BLaER1 treated with 17β-estradiol and CSF1 and Interleukin-3, amounts not matched to agents 10 nM and 100 nM (cell line): ENCODE measurements around the gene EFNB1.

Experiments used
- H3K27ac ChIP-seq, 11 experiments: shearing (Covaris generic); formaldehyde crosslinking; 2 replicates each; pipeline ENCODE4 v1.8.1; 2022
- H3K27me3 ChIP-seq, 11 experiments: shearing (Covaris generic); formaldehyde crosslinking; 2 replicates each; pipeline ENCODE4 v1.8.1; 2022
- H3K36me3 ChIP-seq, 11 experiments: shearing (Covaris generic); formaldehyde crosslinking; 2 replicates each; pipeline ENCODE4 v1.8.1; 2022
- H3K4me1 ChIP-seq, 10 experiments: shearing (Covaris generic); formaldehyde crosslinking; 2 replicates each; pipeline ENCODE4 v1.8.1; 2022
- H3K4me2 ChIP-seq, 11 experiments: shearing (Covaris generic); formaldehyde crosslinking; 2 replicates each; pipeline ENCODE4 v1.8.1; 2022
- H3K4me3 ChIP-seq, 10 experiments: shearing (Covaris generic); formaldehyde crosslinking; 2 replicates each; pipeline ENCODE4 v1.8.1; 2022
- H3K9ac ChIP-seq, 11 experiments: shearing (Covaris generic); formaldehyde crosslinking; 2 replicates each; pipeline ENCODE4 v1.8.1; 2022
- H3K9me3 ChIP-seq, 11 experiments: shearing (Covaris generic); formaldehyde crosslinking; replicated peaks in 1 of 11; 2 replicates each; pipeline ENCODE4 v1.8.1; 2022
- H4K20me1 ChIP-seq, 11 experiments: shearing (Covaris generic); formaldehyde crosslinking; 2 replicates each; pipeline ENCODE4 v1.8.1; 2022
- Cebpa-rat ChIP-seq, 11 experiments: shearing (Covaris generic); IDR thresholded peaks; 2 replicates each; pipeline ENCODE4 v1.8.1; 2022

The EFNB1 gene

DNA sequence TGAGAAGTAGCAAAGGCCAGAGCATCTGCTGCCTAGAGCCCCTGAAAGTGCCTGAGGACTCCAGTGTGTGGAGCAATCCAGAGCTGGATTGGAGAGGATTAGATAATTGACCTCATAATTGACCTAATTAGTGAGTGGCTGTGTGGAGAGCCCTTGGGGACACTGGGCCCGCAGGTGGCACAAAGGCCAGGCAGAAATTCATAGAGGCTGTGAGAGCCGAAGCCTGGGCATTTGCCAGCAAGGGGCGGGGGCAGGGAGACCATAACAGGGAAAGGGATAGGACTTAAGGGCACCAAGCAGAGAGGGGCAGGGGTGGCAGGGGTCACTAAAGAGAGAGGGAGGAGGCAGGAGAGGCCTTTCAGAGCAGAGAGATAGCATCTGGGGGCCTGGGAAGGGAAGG, 45.3 kb downstream of the EFNB1 start:
- H3K4me3 ChIP-seq, result no peak overlapping the region
- H3K36me3 ChIP-seq, result no peaks in the 10 kb centered on the region
- TF ChIP-seq Cebpa-rat (IDR thresholded peaks at IDR 0.05), result no peak
- H3K27me3 ChIP-seq, result peaks cover 92 to 100% (median 99%) of the 10 kb centered on the region in 11 experiments
- peaks cover 0 to 26% (median 0%) of the 10 kb centered on the region in 11 experiments; a peak in 7 of 22 replicates for H4K20me1 ChIP-seq
- no peaks in the 10 kb centered on the region for H3K9me3 ChIP-seq
- H3K4me2 ChIP-seq, result no peak overlapping the region
- H3K9ac ChIP-seq, result no peak overlapping the region
- H3K4me1 ChIP-seq, result no peaks in the 10 kb centered on the region
- no peak overlapping the region for H3K27ac ChIP-seq

GRCh38 chrX:68876731-68877130, 47.9 kb downstream of the EFNB1 start:
- no peak for TF ChIP-seq Cebpa-rat (IDR thresholded peaks at IDR 0.05)
- Histone ChIP-seq H3K9ac (no peak overlapping the region), H3K27me3 (peaks cover 88 to 98% (median 94%) of the 10 kb centered on the region in 11 experiments), H3K4me3 (no peak overlapping the region), H4K20me1 (peaks cover 0 to 30% (median 0%) of the 10 kb centered on the region in 11 experiments; a peak in 7 of 22 replicates), H3K36me3 (no peaks in the 10 kb centered on the region), H3K9me3 (no peaks in the 10 kb centered on the region), H3K4me1 (peaks cover 0 to 5% (median 2%) of the 10 kb centered on the region in 10 experiments; a peak in 11 of 20 replicates), H3K4me2 (no peak overlapping the region), H3K27ac (no peak overlapping the region)

GRCh38 chrX:68877606-68878005, 48.8 kb downstream of the EFNB1 start:
- Histone ChIP-seq H3K4me1 (peaks cover 0 to 12% (median 8%) of the 10 kb centered on the region in 10 experiments; a peak in 12 of 20 replicates), H3K4me2 (no peak overlapping the region), H3K36me3 (no peaks in the 10 kb centered on the region), H3K9me3 (no peaks in the 10 kb centered on the region), H4K20me1 (peaks cover 0 to 30% (median 0%) of the 10 kb centered on the region in 11 experiments; a peak in 8 of 22 replicates), H3K27me3 (peaks cover 90 to 99% (median 94%) of the 10 kb centered on the region in 11 experiments), H3K4me3 (no peak overlapping the region), H3K9ac (no peak overlapping the region), H3K27ac (no peak overlapping the region)
- no peak for TF ChIP-seq Cebpa-rat (IDR thresholded peaks at IDR 0.05)

DNA sequence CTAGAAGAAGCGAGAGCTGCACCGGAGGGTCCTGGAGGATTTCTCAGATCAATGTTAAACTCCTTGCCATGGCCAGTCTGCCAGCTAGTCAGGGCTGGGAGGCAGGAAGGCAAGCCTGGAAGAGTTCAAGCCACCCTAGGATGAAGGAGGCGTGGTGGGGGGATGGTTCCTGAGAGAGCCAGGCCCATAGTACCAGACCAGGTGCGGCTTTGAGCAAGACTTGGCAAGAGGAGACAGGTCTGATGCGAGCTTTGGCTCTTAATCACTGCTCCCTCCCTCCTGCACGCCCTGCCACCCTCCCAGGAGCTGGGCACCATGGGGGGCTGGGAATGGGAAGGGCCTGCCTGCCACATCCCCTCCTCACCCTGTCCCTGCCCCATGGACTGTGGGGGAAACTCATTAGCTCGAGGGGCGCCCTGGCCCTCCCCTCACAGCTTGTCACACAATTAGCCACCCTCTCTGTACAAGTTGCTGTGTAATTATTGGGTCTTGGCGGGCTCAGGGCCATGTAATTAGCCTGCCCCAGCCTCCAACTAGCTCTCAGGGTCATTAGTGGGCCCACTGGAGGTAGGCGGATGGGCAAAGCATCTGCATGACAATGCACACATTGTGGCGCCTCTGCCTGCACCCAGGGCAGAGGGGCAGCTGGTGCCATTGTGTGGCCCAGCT, 50.3 kb downstream of the EFNB1 start:
- Histone ChIP-seq H3K4me1 (peaks cover 0 to 12% (median 8%) of the 10 kb centered on the region in 10 experiments; a peak in 12 of 20 replicates), H3K9ac (no peak overlapping the region), H3K27ac (no peak overlapping the region), H3K4me2 (no peak overlapping the region), H3K4me3 (no peak overlapping the region), H3K27me3 (peaks cover 87 to 99% (median 95%) of the 10 kb centered on the region in 11 experiments), H3K36me3 (no peaks in the 10 kb centered on the region), H3K9me3 (no peaks in the 10 kb centered on the region), H4K20me1 (peaks cover 0 to 25% (median 0%) of the 10 kb centered on the region in 11 experiments; a peak in 8 of 22 replicates)
- TF ChIP-seq Cebpa-rat (IDR thresholded peaks at IDR 0.05), result no peak

- Histone ChIP-seq H3K9me3 (no peaks in the 10 kb centered on the region), H3K4me2 (no peak overlapping the region; a peak in 1 of 22 replicates), H3K27ac (no peak overlapping the region), H3K4me3 (no peak overlapping the region), H4K20me1 (peaks cover 0 to 17% (median 0%) of the 10 kb centered on the region in 11 experiments; a peak in 8 of 22 replicates), H3K36me3 (no peaks in the 10 kb centered on the region), H3K9ac (no peak overlapping the region), H3K27me3 (peaks cover 87 to 99% (median 95%) of the 10 kb centered on the region in 11 experiments), H3K4me1 (peaks cover 0 to 12% (median 8%) of the 10 kb centered on the region in 10 experiments; a peak in 12 of 20 replicates)
- no peak for TF ChIP-seq Cebpa-rat (IDR thresholded peaks at IDR 0.05)
Observed at GRCh38 chrX:68880846-68881552, 52.2 kb downstream of the EFNB1 start.

- H4K20me1 ChIP-seq, result peaks cover 0 to 17% (median 0%) of the 10 kb centered on the region in 11 experiments; a peak in 7 of 22 replicates
- no peaks in the 10 kb centered on the region for H3K9me3 ChIP-seq
- H3K9ac ChIP-seq, result no peak overlapping the region
- H3K4me2 ChIP-seq, result peak overlapping the region in 9 of 11 experiments; percentile 4 to 25 (median 12); a peak in 8 of 22 replicates
- H3K4me3 ChIP-seq, result no peak overlapping the region
- TF ChIP-seq Cebpa-rat (IDR thresholded peaks at IDR 0.05), result no peak
- H3K4me1 ChIP-seq, result peaks cover 0 to 12% (median 8%) of the 10 kb centered on the region in 10 experiments; a peak in 12 of 20 replicates
- H3K27ac ChIP-seq, result no peak overlapping the region
- no peaks in the 10 kb centered on the region for H3K36me3 ChIP-seq
- H3K27me3 ChIP-seq, result peaks cover 87 to 99% (median 95%) of the 10 kb centered on the region in 11 experiments
Observed at GRCh38 chrX:68881911-68882310, 53.1 kb downstream of the EFNB1 start.

GRCh38 chrX:68883800-68884199, 55.0 kb downstream of the EFNB1 start:
- Histone ChIP-seq H3K27me3 (peaks cover 87 to 99% (median 95%) of the 10 kb centered on the region in 11 experiments), H3K4me3 (no peak overlapping the region), H3K9me3 (no peaks in the 10 kb centered on the region), H3K9ac (no peak overlapping the region), H3K36me3 (no peaks in the 10 kb centered on the region), H3K27ac (no peak overlapping the region), H3K4me1 (peaks cover 0 to 12% (median 8%) of the 10 kb centered on the region in 10 experiments; a peak in 12 of 20 replicates), H3K4me2 (no peak overlapping the region), H4K20me1 (peaks cover 0 to 5% (median 0%) of the 10 kb centered on the region in 11 experiments; a peak in 4 of 22 replicates)
- TF ChIP-seq Cebpa-rat (IDR thresholded peaks at IDR 0.05), result no peak

GRCh38 chrX:68889249-68889648, 60.4 kb downstream of the EFNB1 start:
- peak overlapping the region in 9 of 11 experiments; percentile 3 to 45 (median 13); a peak in 8 of 22 replicates for H3K4me2 ChIP-seq
- H3K27ac ChIP-seq, result no peak overlapping the region
- H3K9me3 ChIP-seq, result no peaks in the 10 kb centered on the region
- peaks cover 91 to 100% (median 99%) of the 10 kb centered on the region in 11 experiments for H3K27me3 ChIP-seq
- H3K36me3 ChIP-seq, result no peaks in the 10 kb centered on the region
- peaks cover 16 to 28% (median 22%) of the 10 kb centered on the region in 10 experiments for H3K4me1 ChIP-seq
- no peak for TF ChIP-seq Cebpa-rat (IDR thresholded peaks at IDR 0.05)
- H3K4me3 ChIP-seq, result no peak overlapping the region
- H3K9ac ChIP-seq, result no peak overlapping the region
- no peaks in the 10 kb centered on the region; a peak in 1 of 22 replicates for H4K20me1 ChIP-seq
